Muscle layer of colon (tissue), 2 donors: ENCODE data around the gene NDRG3.
"Not testable (repeated sequence)": the region's sequence is repeated elsewhere in the genome, so short reads cannot be mapped to it uniquely, and the experiment has no call there.

Experiments
- H3K27ac ChIP-seq: one replicate; pipeline ENCODE4 v1.7.0; 2013; ENCODE audit warnings: low read depth, mild to moderate bottlenecking, low read length, moderate library complexity
- H3K27me3 ChIP-seq, 2 donors: one replicate each; pipeline ENCODE4 v1.7.0; 2013; ENCODE audit warnings: low read length in 2 of 2, mild to moderate bottlenecking in 2 of 2; ENCODE audit not compliant: insufficient read depth in 2 of 2, control insufficient read depth in 1 of 2
- H3K36me3 ChIP-seq: one replicate; pipeline ENCODE4 v1.7.0; 2013; ENCODE audit warnings: mild to moderate bottlenecking, low read length; ENCODE audit not compliant: insufficient read depth
- H3K4me1 ChIP-seq: one replicate; pipeline ENCODE4 v1.7.0; 2013; ENCODE audit warnings: mild to moderate bottlenecking, low read length; ENCODE audit not compliant: insufficient read depth
- H3K4me3 ChIP-seq, 2 donors: one replicate each; pipeline ENCODE4 v1.7.0; 2013; ENCODE audit warnings: low read length in 2 of 2, low read depth in 1 of 2, mild to moderate bottlenecking in 1 of 2, moderate library complexity in 1 of 2
- H3K9ac ChIP-seq: one replicate; pipeline ENCODE4 v1.7.0; 2013; ENCODE audit warnings: low read length
- H3K9me3 ChIP-seq: one replicate; pipeline ENCODE4 v1.7.0; 2013; ENCODE audit warnings: mild to moderate bottlenecking, low read length
- donor health status: abdominal sarcoma.
- donor health status: Adenocarcinoma of cecum.

The NDRG3 gene

GRCh38 chr20:36642136-36642535 is 103.8 kb downstream of the NDRG3 start:
- H3K9ac ChIP-seq = no peak overlapping the region

GRCh38 chr20:36641506-36641843 is 104.4 kb downstream of the NDRG3 start:
- no peaks in the 10 kb centered on the region for H3K4me1 ChIP-seq
- no peaks in the 10 kb centered on the region for H3K36me3 ChIP-seq
- H3K27me3 ChIP-seq = no peaks in the 10 kb centered on the region
- no peak overlapping the region for H3K4me3 ChIP-seq
- no peak overlapping the region for H3K27ac ChIP-seq
- no peak overlapping the region for H3K9ac ChIP-seq
- H3K9me3 ChIP-seq = no peaks in the 10 kb centered on the region

More at GRCh38 chr20:36642136-36642535, 103.8 kb downstream of the NDRG3 start:
- Histone ChIP-seq H3K36me3 (no peaks in the 10 kb centered on the region), H3K27me3 (no peaks in the 10 kb centered on the region), H3K27ac (no peak overlapping the region), H3K4me1 (no peaks in the 10 kb centered on the region), H3K9me3 (no peaks in the 10 kb centered on the region), H3K4me3 (no peak overlapping the region)

GRCh38 chr20:36638876-36639400 is 107.0 kb downstream of the NDRG3 start:
- H3K9me3 ChIP-seq, H3K4me3 ChIP-seq: not testable (repeated sequence)

GRCh38 chr20:36634342-36634741 is 111.5 kb downstream of the NDRG3 start:
- Histone ChIP-seq H3K27me3 (no peaks in the 10 kb centered on the region), H3K4me1 (no peaks in the 10 kb centered on the region), H3K36me3 (no peaks in the 10 kb centered on the region), H3K9ac (no peak overlapping the region), H3K4me3 (no peak overlapping the region), H3K9me3 (no peaks in the 10 kb centered on the region), H3K27ac (no peak overlapping the region)

More at GRCh38 chr20:36638876-36639400, 107.0 kb downstream of the NDRG3 start:
- H3K9ac ChIP-seq, H3K27ac ChIP-seq, H3K27me3 ChIP-seq, H3K36me3 ChIP-seq, H3K4me1 ChIP-seq: not testable (repeated sequence)

GRCh38 chr20:36633285-36633772 is 112.6 kb downstream of the NDRG3 start:
- no peaks in the 10 kb centered on the region for H3K36me3 ChIP-seq
- H3K27ac ChIP-seq = no peak overlapping the region
- H3K9ac ChIP-seq = no peak overlapping the region
- H3K4me1 ChIP-seq = no peaks in the 10 kb centered on the region
- H3K27me3 ChIP-seq = no peaks in the 10 kb centered on the region
- H3K9me3 ChIP-seq = no peaks in the 10 kb centered on the region
- no peak overlapping the region for H3K4me3 ChIP-seq

- Histone ChIP-seq H3K9ac (no peak overlapping the region), H3K4me3 (no peak overlapping the region)
Observed at GRCh38 chr20:36632487-36633284, 113.2 kb downstream of the NDRG3 start.

GRCh38 chr20:36632147-36632486 is 113.8 kb downstream of the NDRG3 start:
- Histone ChIP-seq H3K4me3 (no peak overlapping the region), H3K4me1 (no peaks in the 10 kb centered on the region), H3K27ac (no peak overlapping the region), H3K9me3 (no peaks in the 10 kb centered on the region), H3K27me3 (no peaks in the 10 kb centered on the region), H3K9ac (no peak overlapping the region), H3K36me3 (no peaks in the 10 kb centered on the region)

More at GRCh38 chr20:36632487-36633284, 113.2 kb downstream of the NDRG3 start:
- Histone ChIP-seq H3K4me1 (no peaks in the 10 kb centered on the region), H3K27ac (no peak overlapping the region), H3K9me3 (no peaks in the 10 kb centered on the region), H3K27me3 (no peaks in the 10 kb centered on the region), H3K36me3 (no peaks in the 10 kb centered on the region)

- no peaks in the 10 kb centered on the region for H3K27me3 ChIP-seq
- H3K4me1 ChIP-seq = no peaks in the 10 kb centered on the region
Observed at GRCh38 chr20:36631646-36632045, 114.2 kb downstream of the NDRG3 start.

GRCh38 chr20:36629719-36630681 is 115.9 kb downstream of the NDRG3 start:
- Histone ChIP-seq H3K27ac (no peak overlapping the region), H3K9me3 (no peaks in the 10 kb centered on the region), H3K27me3 (no peaks in the 10 kb centered on the region), H3K4me1 (no peaks in the 10 kb centered on the region), H3K36me3 (no peaks in the 10 kb centered on the region), H3K9ac (no peak overlapping the region), H3K4me3 (no peak overlapping the region)

More at GRCh38 chr20:36631646-36632045, 114.2 kb downstream of the NDRG3 start:
- H3K9me3 ChIP-seq = no peaks in the 10 kb centered on the region
- no peak overlapping the region for H3K9ac ChIP-seq
- no peak overlapping the region for H3K4me3 ChIP-seq
- no peak overlapping the region for H3K27ac ChIP-seq
- H3K36me3 ChIP-seq = no peaks in the 10 kb centered on the region

- Histone ChIP-seq H3K27me3 (no peaks in the 10 kb centered on the region), H3K36me3 (no peaks in the 10 kb centered on the region), H3K4me1 (no peaks in the 10 kb centered on the region)
Observed at GRCh38 chr20:36628076-36628475, 117.8 kb downstream of the NDRG3 start.

GRCh38 chr20:36624944-36625324 is 121.0 kb downstream of the NDRG3 start:
- Histone ChIP-seq H3K4me1 (no peaks in the 10 kb centered on the region), H3K27me3 (no peaks in the 10 kb centered on the region), H3K27ac (no peak overlapping the region), H3K9me3 (no peaks in the 10 kb centered on the region), H3K36me3 (no peaks in the 10 kb centered on the region), H3K4me3 (no peak overlapping the region), H3K9ac (no peak overlapping the region)

More at GRCh38 chr20:36628076-36628475, 117.8 kb downstream of the NDRG3 start:
- Histone ChIP-seq H3K27ac (no peak overlapping the region), H3K4me3 (no peak overlapping the region), H3K9ac (no peak overlapping the region), H3K9me3 (no peaks in the 10 kb centered on the region)
